Prostate gland (tissue), 2 donors: ENCODE measurements around the gene ITSN1. TPM values are rescaled to one million over a fixed set of nuclear protein-coding genes. Genes with fewer than 3 reads are reported as not detected.
"Not testable (repeated sequence)": the region's sequence is repeated elsewhere in the genome, so short reads cannot be mapped to it uniquely, and the experiment has no call there.

Experiments used
- DNase-seq: peaks from one replicate; pipeline ENCODE4 v3.0.0-alpha.2; 2019; ENCODE audit warnings: low spot score
- H3K27ac ChIP-seq, 2 donors: fragments of 200-600 bp; sonication (generic); 2 replicates each; pipeline ENCODE4 v1.5.1; 2017 to 2019
- H3K27me3 ChIP-seq: fragments of 200-600 bp; sonication (generic); replicated peaks from 2 replicates; pipeline ENCODE4 v1.5.1; 2019; ENCODE audit not compliant: insufficient read depth
- H3K36me3 ChIP-seq, 2 donors: fragments of 200-600 bp; sonication (generic); 1 replicate in 1 of 2; 2 replicates in 1 of 2; pipeline versions ENCODE4 v1.5.1 to v1.8.1; 2017 to 2019
- H3K4me1 ChIP-seq: fragments of 200-600 bp; sonication (generic); replicated peaks from 2 replicates; pipeline ENCODE4 v1.5.1; 2019
- H3K4me3 ChIP-seq, 2 donors: fragments of 200-600 bp; sonication (generic); 2 replicates each; pipeline ENCODE4 v1.5.1; 2017 to 2019
- H3K9me3 ChIP-seq: fragments of 200-600 bp; sonication (generic); 2 replicates; pipeline ENCODE4 v1.5.1; 2017
- CTCF ChIP-seq, 4 experiments: fragments of 200-600 bp in 2 of 4; fragments of 450-650 bp in 2 of 4; sonication (generic) in 2 of 4; IDR thresholded peaks; 1 replicate in 3 of 4; 2 replicates in 1 of 4; pipeline ENCODE4 v1.5.1; 2016 to 2019; ENCODE audit warnings: antibody characterized with exemption in 4 of 4, mild to moderate bottlenecking in 2 of 4, moderate library complexity in 2 of 4
- POLR2A ChIP-seq: fragments of 450-650 bp; IDR thresholded peaks from one replicate; pipeline ENCODE4 v1.6.1; 2016; ENCODE audit warnings: antibody characterized with exemption, mild to moderate bottlenecking
- POLR2AphosphoS5 ChIP-seq: sonication (generic); formaldehyde crosslinking; IDR thresholded peaks from one replicate; pipeline ENCODE4 v1.6.1; 2017; ENCODE audit warnings: antibody characterized with exemption
- WGBS: methylation state at CpG from one replicate; pipeline ENCODE4 v1.1.5; 2018; 5-methylcytosine and 5-hydroxymethylcytosine counted together
- intact Hi-C: fragments of 100-400 bp; cut with DNase I; formaldehyde crosslinking; loops from one replicate; pipeline ENCODE4 v1.14.2; 2022
- total RNA-seq, 2 donors: library from RNA; depleted of rRNA; stranded (reverse); fragments of >200 nt; gene quantifications; one replicate each; pipeline ENCODE4 v1.1.0, GENCODE V29; 2016

The ITSN1 gene
- 10 to 100 TPM; 14.8 to 44.9 TPM for total RNA-seq

- Histone ChIP-seq H3K36me3 (no peaks in the 10 kb centered on the region), H3K4me3 (peak within 1 kb of the TSS; percentile 83 to 97), H3K4me1 (no peaks in the 10 kb centered on the region), H3K9me3 (no peaks in the 10 kb centered on the region), H3K27me3 (no peaks in the 10 kb centered on the region), H3K27ac (peak within 1 kb of the TSS; percentile 88)
- WGBS, result under 1% methylated on average over 42 of the region's 71 CpGs
- intact Hi-C loops, result loop anchor here (2.0 to 10.0 kb wide), 3 partner anchors 183 to 870 kb away; partner anchors contain the start of gene PAXBP1
- TF ChIP-seq CTCF (IDR thresholded peaks at IDR 0.05), result no peak
- peak; percentile 95 for TF ChIP-seq POLR2A
- TF ChIP-seq POLR2AphosphoS5, result peak; percentile 81
- DNase-seq, result peak; percentile 100
These were observed at the start of gene ITSN1 for GRCh38 chr21:33642027-33642895. TSS of gene ITSN1 (plus strand) at chr21:33642501. CDS start at chr21:33718829, 76,328 bp downstream.

- no peaks in the 10 kb centered on the region for H3K4me1 ChIP-seq
- no peak overlapping the region for H3K4me3 ChIP-seq
- H3K9me3 ChIP-seq, result no peaks in the 10 kb centered on the region
- WGBS, result 72% methylated on average over 1 of the region's 1 CpG
- H3K27ac ChIP-seq, result no peak overlapping the region
- DNase-seq, result no peak
- H3K36me3 ChIP-seq, result no peaks in the 10 kb centered on the region
- H3K27me3 ChIP-seq, result no peaks in the 10 kb centered on the region
- intact Hi-C loops, result no loop called here
- no peak for TF ChIP-seq POLR2AphosphoS5
- no peak for TF ChIP-seq CTCF (IDR thresholded peaks at IDR 0.05)
- TF ChIP-seq POLR2A, result no peak
These were observed 44.2 kb upstream of the ITSN1 start for GRCh38 chr21:33598051-33598450.

DNA sequence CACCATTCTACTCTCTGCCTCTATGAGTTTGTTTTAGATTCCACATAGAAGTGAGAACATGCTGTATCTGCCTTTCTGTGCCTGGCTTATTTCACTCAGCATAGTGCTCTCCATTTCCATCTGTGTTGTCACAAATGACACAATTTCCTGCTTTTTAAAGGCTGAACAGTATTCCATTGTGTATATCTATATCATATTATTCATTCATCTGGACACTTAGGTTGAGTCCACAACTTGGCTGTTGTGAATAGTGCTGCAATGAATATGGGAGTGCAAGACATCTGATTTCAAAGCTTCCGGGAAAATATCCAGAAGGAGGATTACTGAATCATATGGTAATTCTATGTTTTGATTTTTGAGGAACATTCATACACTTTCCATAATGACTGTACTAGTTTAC lies 33.7 kb upstream of the ITSN1 start:
- 68% methylated on average over 1 of the region's 1 CpG for WGBS
- H3K36me3 ChIP-seq, result no peaks in the 10 kb centered on the region
- DNase-seq, result no peak
- H3K4me3 ChIP-seq, result no peak overlapping the region
- no peaks in the 10 kb centered on the region for H3K4me1 ChIP-seq
- TF ChIP-seq POLR2A (no peak), POLR2AphosphoS5 (no peak), CTCF (IDR thresholded peaks at IDR 0.05) (no peak)
- intact Hi-C loops, result loop anchor here (5.0 kb wide), 1 partner anchor 406 kb away; no protein-coding TSS in a partner anchor
- H3K27ac ChIP-seq, result no peak overlapping the region
- H3K27me3 ChIP-seq, result no peaks in the 10 kb centered on the region
- no peaks in the 10 kb centered on the region for H3K9me3 ChIP-seq

DNA sequence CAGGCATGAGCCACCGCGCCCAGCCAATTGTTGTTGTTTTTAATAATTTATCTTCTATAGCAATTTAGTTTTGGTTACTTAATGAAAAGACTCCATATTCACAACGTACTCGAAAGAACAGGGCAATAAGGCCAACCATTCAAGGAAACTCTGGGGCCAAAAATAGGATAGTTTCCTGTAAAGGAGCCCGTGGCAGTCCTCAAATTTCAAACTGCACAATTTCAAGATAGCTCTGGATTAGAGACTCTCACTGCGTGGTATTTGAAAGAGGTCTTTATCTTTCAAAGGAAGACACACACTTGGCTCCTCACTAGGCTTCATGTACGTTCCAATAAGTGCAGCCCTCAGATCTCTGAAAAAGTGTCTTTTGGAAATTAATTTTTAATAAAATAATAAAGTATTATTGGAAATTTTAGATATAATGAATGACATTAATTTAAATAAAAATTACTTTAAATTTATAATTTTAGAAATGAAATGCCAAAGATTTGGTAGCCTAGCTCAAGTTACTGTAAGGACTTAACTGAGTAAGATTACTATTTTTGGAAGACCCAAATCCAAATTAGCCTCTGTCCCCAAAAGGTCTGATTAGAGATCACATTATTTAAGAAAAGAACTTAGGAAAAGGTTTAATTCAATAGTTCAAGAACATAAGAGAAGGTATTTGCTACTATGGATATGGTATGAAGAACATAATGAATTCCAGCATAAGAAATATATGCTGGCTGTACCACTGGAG lies 31.1 kb upstream of the ITSN1 start:
- intact Hi-C loops, result no loop called here
- TF ChIP-seq POLR2AphosphoS5 (no peak), CTCF (IDR thresholded peaks at IDR 0.05) (no peak), POLR2A (no peak)
- H3K36me3 ChIP-seq, result no peaks in the 10 kb centered on the region

GRCh38 chr21:33617565-33617964 lies 24.7 kb upstream of the ITSN1 start:
- H3K36me3 ChIP-seq, DNase-seq, H3K27me3 ChIP-seq, H3K4me3 ChIP-seq, intact Hi-C loops, H3K4me1 ChIP-seq, H3K9me3 ChIP-seq, H3K27ac ChIP-seq: not testable (repeated sequence)
- 93% methylated on average over 11 of the region's 11 CpGs for WGBS

More for the DNA sequence above, 31.1 kb upstream of the ITSN1 start:
- DNase-seq, result no peak
- Histone ChIP-seq H3K27ac (no peak overlapping the region), H3K27me3 (no peaks in the 10 kb centered on the region), H3K4me1 (no peaks in the 10 kb centered on the region), H3K4me3 (no peak overlapping the region), H3K9me3 (no peaks in the 10 kb centered on the region)
- WGBS, result 96% methylated on average over 7 of the region's 7 CpGs
